IMR-90 (cell line): Measurements from ENCODE around the gene C1R.

ENCODE experiments used
- CHD1 ChIP-seq: IDR thresholded peaks from 2 replicates; pipeline ENCODE4 v1.6.1; 2012; ENCODE audit warnings: low read depth, low read length, improper control_type of control experiment
- FOS ChIP-seq: fragments of 150-350 bp; IDR thresholded peaks from 2 replicates; pipeline ENCODE4 v1.6.1; 2016; ENCODE audit warnings: low read depth, low read length
- MAZ ChIP-seq: IDR thresholded peaks from 2 replicates; pipeline ENCODE4 v1.6.1; 2012; ENCODE audit warnings: low read depth, mild to moderate bottlenecking, low read length, improper control_type of control experiment, moderate library complexity, borderline replicate concordance
- MXI1 ChIP-seq: IDR thresholded peaks from 2 replicates; pipeline ENCODE4 v1.6.1; 2012; ENCODE audit warnings: low read depth, mild to moderate bottlenecking, low read length, moderate library complexity, borderline replicate concordance
- POLR2A ChIP-seq: IDR thresholded peaks from 2 replicates; pipeline ENCODE4 v1.6.1; 2012; ENCODE audit warnings: mild to moderate bottlenecking, low read depth, low read length
- RAD21 ChIP-seq: IDR thresholded peaks from 2 replicates; pipeline ENCODE4 v1.6.1; 2012; ENCODE audit warnings: low read length, improper control_type of control experiment
- RFX5 ChIP-seq: IDR thresholded peaks from 2 replicates; pipeline ENCODE4 v1.8.0; 2012; ENCODE audit warnings: low read depth, mild to moderate bottlenecking, low read length, moderate library complexity
- SMC3 ChIP-seq: fragments of 150-350 bp; IDR thresholded peaks from 2 replicates; pipeline ENCODE4 v1.6.1; 2016; ENCODE audit warnings: low read depth, mild to moderate bottlenecking, antibody characterized with exemption, low read length, moderate library complexity
- TF ChIP-seq, protein P1 (sequence below): conservative IDR thresholded peaks from 2 replicates; pipeline ENCODE4 v1.5.1; 2012; ENCODE audit warnings: mild to moderate bottlenecking, low read depth, low read length, improper control_type of control experiment
- TF ChIP-seq, protein P2 (sequence below): fragments of 150-350 bp; IDR thresholded peaks from 2 replicates; pipeline ENCODE4 v1.6.1; 2017; ENCODE audit warnings: mild to moderate bottlenecking, antibody characterized with exemption, low read length, low read depth
- TF ChIP-seq, protein P3 (sequence below): fragments of 150-350 bp; IDR thresholded peaks from 2 replicates; pipeline ENCODE4 v1.6.1; 2016; ENCODE audit warnings: low read depth, mild to moderate bottlenecking, low read length, moderate library complexity, borderline replicate concordance

DNA sequence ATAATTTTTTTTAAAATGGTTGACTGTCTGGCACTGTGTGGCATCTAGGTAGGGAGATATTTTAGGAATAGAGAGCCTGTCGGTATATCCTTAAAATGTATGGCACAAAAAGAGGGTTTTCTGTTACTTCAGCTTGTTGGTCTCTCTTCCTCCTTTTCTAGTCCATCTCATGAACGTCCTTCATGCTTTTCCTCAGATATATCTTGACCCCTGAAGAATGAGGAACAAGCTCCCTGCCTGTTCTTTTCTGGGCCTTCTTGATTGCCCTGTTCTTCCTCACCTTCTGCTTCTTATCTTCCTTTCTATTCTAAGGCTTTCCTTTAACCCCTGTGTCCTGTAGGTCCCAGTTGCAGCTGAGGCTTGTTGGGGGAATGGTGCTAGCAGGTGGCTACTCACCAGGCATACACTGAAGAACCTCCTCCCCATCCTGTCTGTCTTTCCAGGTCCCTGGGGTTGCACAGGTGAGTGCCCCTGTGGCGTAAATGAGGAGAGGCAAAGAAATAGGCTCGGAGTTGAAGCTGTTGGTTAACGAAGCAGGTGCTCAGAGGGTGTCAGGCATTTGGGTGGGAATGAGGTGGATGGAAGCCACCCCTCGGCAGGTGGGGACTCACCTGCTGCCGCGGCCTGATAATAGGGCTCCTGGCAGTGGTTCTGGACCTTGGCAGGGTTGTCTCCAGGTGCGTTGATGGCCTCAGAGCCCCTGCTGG is 7.2 kb upstream of the C1R start:
- TF ChIP-seq RFX5 (no peak), POLR2A (no peak), SMC3 (no peak), MAZ (no peak), RAD21 (no peak), MXI1 (no peak), FOS (no peak), CHD1 (no peak)
- TF ChIP-seq, protein P1, sequence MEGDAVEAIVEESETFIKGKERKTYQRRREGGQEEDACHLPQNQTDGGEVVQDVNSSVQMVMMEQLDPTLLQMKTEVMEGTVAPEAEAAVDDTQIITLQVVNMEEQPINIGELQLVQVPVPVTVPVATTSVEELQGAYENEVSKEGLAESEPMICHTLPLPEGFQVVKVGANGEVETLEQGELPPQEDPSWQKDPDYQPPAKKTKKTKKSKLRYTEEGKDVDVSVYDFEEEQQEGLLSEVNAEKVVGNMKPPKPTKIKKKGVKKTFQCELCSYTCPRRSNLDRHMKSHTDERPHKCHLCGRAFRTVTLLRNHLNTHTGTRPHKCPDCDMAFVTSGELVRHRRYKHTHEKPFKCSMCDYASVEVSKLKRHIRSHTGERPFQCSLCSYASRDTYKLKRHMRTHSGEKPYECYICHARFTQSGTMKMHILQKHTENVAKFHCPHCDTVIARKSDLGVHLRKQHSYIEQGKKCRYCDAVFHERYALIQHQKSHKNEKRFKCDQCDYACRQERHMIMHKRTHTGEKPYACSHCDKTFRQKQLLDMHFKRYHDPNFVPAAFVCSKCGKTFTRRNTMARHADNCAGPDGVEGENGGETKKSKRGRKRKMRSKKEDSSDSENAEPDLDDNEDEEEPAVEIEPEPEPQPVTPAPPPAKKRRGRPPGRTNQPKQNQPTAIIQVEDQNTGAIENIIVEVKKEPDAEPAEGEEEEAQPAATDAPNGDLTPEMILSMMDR, result no peak
- TF ChIP-seq, protein P2, sequence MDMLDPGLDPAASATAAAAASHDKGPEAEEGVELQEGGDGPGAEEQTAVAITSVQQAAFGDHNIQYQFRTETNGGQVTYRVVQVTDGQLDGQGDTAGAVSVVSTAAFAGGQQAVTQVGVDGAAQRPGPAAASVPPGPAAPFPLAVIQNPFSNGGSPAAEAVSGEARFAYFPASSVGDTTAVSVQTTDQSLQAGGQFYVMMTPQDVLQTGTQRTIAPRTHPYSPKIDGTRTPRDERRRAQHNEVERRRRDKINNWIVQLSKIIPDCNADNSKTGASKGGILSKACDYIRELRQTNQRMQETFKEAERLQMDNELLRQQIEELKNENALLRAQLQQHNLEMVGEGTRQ, result no peak
- TF ChIP-seq, protein P3, sequence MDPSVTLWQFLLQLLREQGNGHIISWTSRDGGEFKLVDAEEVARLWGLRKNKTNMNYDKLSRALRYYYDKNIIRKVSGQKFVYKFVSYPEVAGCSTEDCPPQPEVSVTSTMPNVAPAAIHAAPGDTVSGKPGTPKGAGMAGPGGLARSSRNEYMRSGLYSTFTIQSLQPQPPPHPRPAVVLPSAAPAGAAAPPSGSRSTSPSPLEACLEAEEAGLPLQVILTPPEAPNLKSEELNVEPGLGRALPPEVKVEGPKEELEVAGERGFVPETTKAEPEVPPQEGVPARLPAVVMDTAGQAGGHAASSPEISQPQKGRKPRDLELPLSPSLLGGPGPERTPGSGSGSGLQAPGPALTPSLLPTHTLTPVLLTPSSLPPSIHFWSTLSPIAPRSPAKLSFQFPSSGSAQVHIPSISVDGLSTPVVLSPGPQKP, result no peak
